ENCODE results near the gene COL4A4.

- TF ChIP-seq CTCF (IDR thresholded peaks at IDR 0.05) = no peak
- no peak for TF ChIP-seq EZH2 (IDR thresholded peaks at IDR 0.05; ENCODE audit: borderline replicate concordance, insufficient read depth, low read depth, low read length, poor library complexity, severe bottlenecking)
Observed at GRCh38 chr2:227115761-227116160, 48.2 kb downstream of the COL4A4 start.

Measured in B cell (primary cell).